Measurements from ENCODE around the gene MIPOL1. TPM values are rescaled to one million over a fixed set of nuclear protein-coding genes. Genes with fewer than 3 reads are reported as not detected.

MIPOL1 gene
- total RNA-seq, 6 experiments from 2014 or later = 6.5 to 7.7 (median 6.8) TPM

GRCh38 chr14:37194698-37195097 lies 3.0 kb upstream of the MIPOL1 start:
- TF ChIP-seq CTCF (IDR thresholded peaks at IDR 0.05) = no peak
- DNase-seq = no peak
- Mint-ChIP-seq H3K4me1 (ENCODE audit: low read depth) (peaks cover 41% of the 10 kb centered on the region), H3K27me3 (ENCODE audit: insufficient read depth) (peaks cover 11% of the 10 kb centered on the region), H3K4me3 (peak overlapping the region; percentile 55), H3K9me3 (no peaks in the 10 kb centered on the region), H3K36me3 (ENCODE audit: low read depth) (no peaks in the 10 kb centered on the region), H3K27ac (peak overlapping the region; percentile 85)

- peaks cover 11% of the 10 kb centered on the region for H3K27me3 Mint-ChIP-seq (ENCODE audit: insufficient read depth)
- peak overlapping the region; percentile 55 for H3K4me3 Mint-ChIP-seq
- H3K27ac Mint-ChIP-seq = peak overlapping the region; percentile 85
Measured at GRCh38 chr14:37195327-37195726, 2.4 kb upstream of the MIPOL1 start.

GRCh38 chr14:37196604-37197420 lies 925 bp upstream of the MIPOL1 start:
- Mint-ChIP-seq H3K27me3 (ENCODE audit: insufficient read depth) (peaks cover 5% of the 10 kb centered on the region), H3K4me1 (ENCODE audit: low read depth) (peaks cover 41% of the 10 kb centered on the region), H3K27ac (peak overlapping the region; percentile 99), H3K4me3 (peak overlapping the region; percentile 98), H3K36me3 (ENCODE audit: low read depth) (no peaks in the 10 kb centered on the region), H3K9me3 (no peaks in the 10 kb centered on the region)
- DNase-seq = no peak
- no peak for TF ChIP-seq CTCF (IDR thresholded peaks at IDR 0.05)

More at GRCh38 chr14:37195327-37195726, 2.4 kb upstream of the MIPOL1 start:
- no peak for TF ChIP-seq CTCF (IDR thresholded peaks at IDR 0.05)
- peak; percentile 80 for DNase-seq
- Mint-ChIP-seq H3K36me3 (ENCODE audit: low read depth) (no peaks in the 10 kb centered on the region), H3K9me3 (no peaks in the 10 kb centered on the region), H3K4me1 (ENCODE audit: low read depth) (peaks cover 41% of the 10 kb centered on the region)

- Mint-ChIP-seq H3K4me1 (ENCODE audit: low read depth) (peaks cover 52% of the 10 kb centered on the region), H3K36me3 (ENCODE audit: low read depth) (no peaks in the 10 kb centered on the region), H3K27ac (peak overlapping the region; percentile 99), H3K4me3 (peak overlapping the region; percentile 98), H3K27me3 (ENCODE audit: insufficient read depth) (peaks cover 5% of the 10 kb centered on the region), H3K9me3 (no peaks in the 10 kb centered on the region)
- 0 out of 2 replicates have a peak, but pooled peaks have one; percentile 21 for TF ChIP-seq CTCF (IDR thresholded peaks at IDR 0.05)
- DNase-seq = no peak
Measured at GRCh38 chr14:37198273-37198598, 499 bp downstream of the MIPOL1 start.

- Mint-ChIP-seq H3K9me3 (no peaks in the 10 kb centered on the region), H3K36me3 (ENCODE audit: low read depth) (peaks cover under 1% of the 10 kb centered on the region; the same call in 1 of the 2 replicates), H3K4me1 (ENCODE audit: low read depth) (peaks cover 52% of the 10 kb centered on the region), H3K27ac (no peak overlapping the region), H3K27me3 (ENCODE audit: insufficient read depth) (peaks cover 5% of the 10 kb centered on the region), H3K4me3 (peak overlapping the region; percentile 98)
- no peak for TF ChIP-seq CTCF (IDR thresholded peaks at IDR 0.05)
- DNase-seq = no peak
Measured at GRCh38 chr14:37198907-37199306, 1.2 kb downstream of the MIPOL1 start.

Data from HFFc6 (cell line).